MM.1S (cell line): ENCODE data around the gene FKBP9.

ENCODE experiments used
- EZH2phosphoT487 ChIP-seq: fragments of 300-600 bp; sonication (generic); IDR thresholded peaks from 2 replicates; pipeline ENCODE4 v1.6.1; 2018; ENCODE audit warnings: antibody characterized with exemption, low read length
- TF ChIP-seq, protein P1 (sequence below): fragments of 300-600 bp; sonication (generic); IDR thresholded peaks from 2 replicates; pipeline ENCODE4 v1.5.1; 2016; ENCODE audit warnings: antibody characterized with exemption, low read length, mixed read lengths

DNA sequence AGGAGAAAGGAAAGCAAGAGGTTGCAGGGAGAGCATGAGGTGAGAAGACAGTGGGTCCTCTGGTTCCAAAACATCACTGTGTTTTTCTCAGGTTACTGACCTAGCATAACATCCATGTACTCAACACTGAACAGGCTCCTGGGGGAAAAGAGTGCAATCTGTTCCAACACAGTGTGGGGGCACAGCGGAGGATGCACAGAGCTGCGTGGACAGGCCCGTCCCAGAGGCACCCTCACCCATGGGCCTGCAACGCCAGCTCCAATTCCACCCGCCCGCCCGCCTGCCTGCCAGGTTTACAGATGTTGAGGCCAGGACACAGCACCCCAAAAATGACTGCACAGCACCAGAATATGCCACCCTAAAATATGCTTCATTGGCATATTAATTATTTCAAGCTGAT, 26.9 kb upstream of the FKBP9 start:
- TF ChIP-seq, protein P1, sequence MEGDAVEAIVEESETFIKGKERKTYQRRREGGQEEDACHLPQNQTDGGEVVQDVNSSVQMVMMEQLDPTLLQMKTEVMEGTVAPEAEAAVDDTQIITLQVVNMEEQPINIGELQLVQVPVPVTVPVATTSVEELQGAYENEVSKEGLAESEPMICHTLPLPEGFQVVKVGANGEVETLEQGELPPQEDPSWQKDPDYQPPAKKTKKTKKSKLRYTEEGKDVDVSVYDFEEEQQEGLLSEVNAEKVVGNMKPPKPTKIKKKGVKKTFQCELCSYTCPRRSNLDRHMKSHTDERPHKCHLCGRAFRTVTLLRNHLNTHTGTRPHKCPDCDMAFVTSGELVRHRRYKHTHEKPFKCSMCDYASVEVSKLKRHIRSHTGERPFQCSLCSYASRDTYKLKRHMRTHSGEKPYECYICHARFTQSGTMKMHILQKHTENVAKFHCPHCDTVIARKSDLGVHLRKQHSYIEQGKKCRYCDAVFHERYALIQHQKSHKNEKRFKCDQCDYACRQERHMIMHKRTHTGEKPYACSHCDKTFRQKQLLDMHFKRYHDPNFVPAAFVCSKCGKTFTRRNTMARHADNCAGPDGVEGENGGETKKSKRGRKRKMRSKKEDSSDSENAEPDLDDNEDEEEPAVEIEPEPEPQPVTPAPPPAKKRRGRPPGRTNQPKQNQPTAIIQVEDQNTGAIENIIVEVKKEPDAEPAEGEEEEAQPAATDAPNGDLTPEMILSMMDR, result no peak
- TF ChIP-seq EZH2phosphoT487, result no peak
